K562 (cell line): ENCODE data around the gene AIFM1. TPM values are rescaled to one million over a fixed set of nuclear protein-coding genes. Genes with fewer than 3 reads are reported as not detected.
A peak's percentile ranks its signal among the peaks of the same experiment; 100 is the strongest.

Experiments used
- BCL6 ChIP-seq: fragments of 250-450 bp; sonication (Bioruptor Pico); IDR thresholded peaks from 2 replicates; pipeline ENCODE4 v1.4.0; 2020
- DMBX1 ChIP-seq: fragments of 250-450 bp; sonication (Bioruptor Pico); IDR thresholded peaks from 2 replicates; pipeline ENCODE4 v1.8.0; 2022; ENCODE audit warnings: inconsistent platforms, mild to moderate bottlenecking, moderate library complexity, borderline replicate concordance
- EGR1 ChIP-seq: fragments of 450-650 bp; conservative IDR thresholded peaks from 2 replicates; pipeline ENCODE4 v1.6.1; 2017; ENCODE audit warnings: mild to moderate bottlenecking
- HDAC1 ChIP-seq, 2 experiments: fragments of 450-650 bp; IDR thresholded peaks; 2 replicates each; pipeline ENCODE4 v1.6.1; 2016 to 2017; ENCODE audit warnings: inconsistent platforms in 1 of 2, mild to moderate bottlenecking in 1 of 2, moderate library complexity in 1 of 2
- HDAC3 ChIP-seq: fragments of 450-650 bp; IDR thresholded peaks from 2 replicates; pipeline ENCODE4 v1.6.1; 2018; ENCODE audit warnings: borderline replicate concordance, mild to moderate bottlenecking, moderate library complexity; ENCODE audit not compliant: partially characterized antibody
- HDGF ChIP-seq: fragments of 450-650 bp; IDR thresholded peaks from 2 replicates; pipeline ENCODE4 v1.6.1; 2016
- HEY1 ChIP-seq: fragments of 250-450 bp; sonication (Bioruptor Pico); IDR thresholded peaks from 2 replicates; pipeline ENCODE4 v1.5.0; 2020; ENCODE audit warnings: mild to moderate bottlenecking, moderate library complexity, borderline replicate concordance
- KLF10 ChIP-seq: fragments of 250-450 bp; sonication (Bioruptor Pico); IDR thresholded peaks from 2 replicates; pipeline ENCODE4 v1.6.1; 2021; ENCODE audit warnings: matching md5 sums
- MEF2A ChIP-seq: IDR thresholded peaks from 2 replicates; pipeline ENCODE4 v1.6.1; 2011; ENCODE audit warnings: low read depth, mild to moderate bottlenecking, low read length, moderate library complexity; ENCODE audit not compliant: control insufficient read depth
- NCOA1 ChIP-seq: fragments of 450-650 bp; IDR thresholded peaks from 2 replicates; pipeline ENCODE4 v1.6.1; 2016; ENCODE audit warnings: low read depth
- NFYB ChIP-seq: IDR thresholded peaks from 2 replicates; pipeline ENCODE4 v1.6.1; 2011; ENCODE audit warnings: mild to moderate bottlenecking, moderate library complexity; ENCODE audit not compliant: insufficient read length; ENCODE audit errors: extremely low read depth
- TCF3 ChIP-seq: sonication (generic); formaldehyde crosslinking; IDR thresholded peaks from 2 replicates; pipeline ENCODE4 v1.4.0; 2020; ENCODE audit warnings: mild to moderate bottlenecking, missing genetic modification reagents
- TRIM24 ChIP-seq, 2 experiments: fragments of 450-650 bp; IDR thresholded peaks; 2 replicates each; pipeline ENCODE4 v1.6.1; 2016
- ZBTB8A ChIP-seq: fragments of 450-650 bp; IDR thresholded peaks from 2 replicates; pipeline ENCODE4 v1.6.1; 2018; ENCODE audit warnings: mild to moderate bottlenecking, moderate library complexity; ENCODE audit not compliant: partially characterized antibody
- ZNF41 ChIP-seq: fragments of 250-450 bp; sonication (Bioruptor Pico); conservative IDR thresholded peaks from 2 replicates; pipeline ENCODE4 v1.4.0; 2020; ENCODE audit warnings: mild to moderate bottlenecking
- ZNF436 ChIP-seq: fragments of 250-450, 450-650 bp; sonication (Bioruptor Pico); formaldehyde crosslinking; IDR thresholded peaks from 2 replicates; pipeline ENCODE4 v1.7.0; 2020; ENCODE audit warnings: mild to moderate bottlenecking
- polyA plus RNA-seq, 8 experiments: library from polyadenylated mRNA; depleted of rRNA in 4 of 8; stranded (reverse) in 5 of 8; unstranded in 3 of 8; fragments of >200 nt; fragmentation: Nextera tagmentation in 2 of 8; fragmentation: Illumina TruSeq in 1 of 8; extraction: Ambion mirVana in 2 of 8; extraction: Trizol in 1 of 8; gene quantifications; 2 replicates each; pipeline versions ENCODE4 v1.2.1 to v1.2.3, GENCODE V29; 2011 to 2014; ENCODE audit warnings: inconsistent platforms in 1 of 8, missing spikeins in 1 of 8
- total RNA-seq, 7 experiments: library from RNA; depleted of rRNA in 6 of 7; stranded (reverse); fragments of >200 nt in 6 of 7; fragmentation: Illumina TruSeq in 2 of 7; extraction: Trizol in 2 of 7; gene quantifications; 2 replicates each; pipeline versions ENCODE4 v1.2.1 to v1.2.3, GENCODE V29; 2011 to 2021; ENCODE audit warnings: low replicate concordance in 1 of 7
- TF ChIP-seq, protein P1 (sequence below): fragments of 450-650 bp; formaldehyde crosslinking; IDR thresholded peaks from 2 replicates; pipeline ENCODE4 v1.4.0; 2020; ENCODE audit warnings: mild to moderate bottlenecking, moderate library complexity
- TF ChIP-seq, protein P2 (sequence below), 2 experiments: fragments of 450-650 bp; formaldehyde crosslinking in 1 of 2; IDR thresholded peaks; 2 replicates each; pipeline versions ENCODE4 v1.4.0 to v1.6.1; 2014 to 2020; ENCODE audit warnings: mild to moderate bottlenecking in 2 of 2, borderline replicate concordance in 1 of 2, low read depth in 1 of 2
- TF ChIP-seq, protein P3 (sequence below): fragments of 450-650 bp; IDR thresholded peaks from 2 replicates; pipeline ENCODE4 v1.6.1; 2016; ENCODE audit warnings: missing biosample characterization, missing genetic modification characterization

The AIFM1 gene
- total and polyA plus RNA-seq, 9 of the 15 experiments (the other 6 are each of a cell fraction or from before 2014, with no cell fraction given), result 51.0 to 117 (median 91.2) TPM

DNA sequence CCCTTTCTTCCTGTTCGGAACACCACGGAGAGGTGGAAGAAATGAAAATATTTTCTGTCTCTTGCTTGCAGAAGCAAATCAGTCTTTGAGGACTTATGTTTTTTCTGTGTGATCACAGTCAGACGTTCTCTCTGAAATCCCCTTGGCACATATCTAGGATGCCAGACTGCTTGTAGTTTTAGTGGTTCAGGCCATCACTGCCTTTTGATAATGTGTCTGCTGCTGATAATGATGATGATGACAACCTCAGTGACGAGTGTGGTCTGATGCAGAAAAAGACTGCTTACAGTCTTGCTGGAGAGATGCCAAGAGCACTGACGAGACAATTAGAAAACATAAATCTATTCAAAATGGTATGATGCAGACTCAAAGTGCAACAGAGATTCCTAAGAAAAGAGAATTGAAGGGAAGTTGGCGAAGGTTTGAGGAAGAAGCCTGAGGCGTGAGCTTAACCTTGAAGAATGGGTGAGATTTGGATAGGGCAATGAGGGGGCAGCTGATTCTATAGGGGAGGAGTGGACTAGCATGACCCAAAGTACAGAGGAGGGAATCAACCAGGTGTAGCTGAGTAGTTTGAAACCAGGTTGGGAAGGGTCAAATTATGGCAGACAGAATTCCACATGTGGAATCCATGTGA is 14.1 kb upstream of the AIFM1 start (continued):
- TF ChIP-seq, protein P1, sequence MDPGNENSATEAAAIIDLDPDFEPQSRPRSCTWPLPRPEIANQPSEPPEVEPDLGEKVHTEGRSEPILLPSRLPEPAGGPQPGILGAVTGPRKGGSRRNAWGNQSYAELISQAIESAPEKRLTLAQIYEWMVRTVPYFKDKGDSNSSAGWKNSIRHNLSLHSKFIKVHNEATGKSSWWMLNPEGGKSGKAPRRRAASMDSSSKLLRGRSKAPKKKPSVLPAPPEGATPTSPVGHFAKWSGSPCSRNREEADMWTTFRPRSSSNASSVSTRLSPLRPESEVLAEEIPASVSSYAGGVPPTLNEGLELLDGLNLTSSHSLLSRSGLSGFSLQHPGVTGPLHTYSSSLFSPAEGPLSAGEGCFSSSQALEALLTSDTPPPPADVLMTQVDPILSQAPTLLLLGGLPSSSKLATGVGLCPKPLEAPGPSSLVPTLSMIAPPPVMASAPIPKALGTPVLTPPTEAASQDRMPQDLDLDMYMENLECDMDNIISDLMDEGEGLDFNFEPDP (CRISPR knock-in tag), result no peak
- peak; percentile 97 for TF ChIP-seq HDAC3
- no peak for TF ChIP-seq HEY1 (CRISPR knock-in tag)
- no peak for TF ChIP-seq NFYB
- peak; percentile 57; the same call in 1 of the 2 replicates for TF ChIP-seq MEF2A
- TF ChIP-seq, protein P2, sequence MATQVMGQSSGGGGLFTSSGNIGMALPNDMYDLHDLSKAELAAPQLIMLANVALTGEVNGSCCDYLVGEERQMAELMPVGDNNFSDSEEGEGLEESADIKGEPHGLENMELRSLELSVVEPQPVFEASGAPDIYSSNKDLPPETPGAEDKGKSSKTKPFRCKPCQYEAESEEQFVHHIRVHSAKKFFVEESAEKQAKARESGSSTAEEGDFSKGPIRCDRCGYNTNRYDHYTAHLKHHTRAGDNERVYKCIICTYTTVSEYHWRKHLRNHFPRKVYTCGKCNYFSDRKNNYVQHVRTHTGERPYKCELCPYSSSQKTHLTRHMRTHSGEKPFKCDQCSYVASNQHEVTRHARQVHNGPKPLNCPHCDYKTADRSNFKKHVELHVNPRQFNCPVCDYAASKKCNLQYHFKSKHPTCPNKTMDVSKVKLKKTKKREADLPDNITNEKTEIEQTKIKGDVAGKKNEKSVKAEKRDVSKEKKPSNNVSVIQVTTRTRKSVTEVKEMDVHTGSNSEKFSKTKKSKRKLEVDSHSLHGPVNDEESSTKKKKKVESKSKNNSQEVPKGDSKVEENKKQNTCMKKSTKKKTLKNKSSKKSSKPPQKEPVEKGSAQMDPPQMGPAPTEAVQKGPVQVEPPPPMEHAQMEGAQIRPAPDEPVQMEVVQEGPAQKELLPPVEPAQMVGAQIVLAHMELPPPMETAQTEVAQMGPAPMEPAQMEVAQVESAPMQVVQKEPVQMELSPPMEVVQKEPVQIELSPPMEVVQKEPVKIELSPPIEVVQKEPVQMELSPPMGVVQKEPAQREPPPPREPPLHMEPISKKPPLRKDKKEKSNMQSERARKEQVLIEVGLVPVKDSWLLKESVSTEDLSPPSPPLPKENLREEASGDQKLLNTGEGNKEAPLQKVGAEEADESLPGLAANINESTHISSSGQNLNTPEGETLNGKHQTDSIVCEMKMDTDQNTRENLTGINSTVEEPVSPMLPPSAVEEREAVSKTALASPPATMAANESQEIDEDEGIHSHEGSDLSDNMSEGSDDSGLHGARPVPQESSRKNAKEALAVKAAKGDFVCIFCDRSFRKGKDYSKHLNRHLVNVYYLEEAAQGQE (IDR thresholded peaks at IDR 0.05; ENCODE audit: borderline replicate concordance), result peak; percentile 16; the same call in 1 of the 2 replicates
- TF ChIP-seq, protein P2 (CRISPR knock-in tag; IDR thresholded peaks at IDR 0.05; ENCODE audit: low read depth), result no peak
- TF ChIP-seq TCF3 (CRISPR knock-in tag), result peak; percentile 99
- no peak for TF ChIP-seq DMBX1 (CRISPR knock-in tag)
- TF ChIP-seq NCOA1, result peak; percentile 91
- TF ChIP-seq ZNF436 (CRISPR knock-in tag), result no peak
- peak in 1 of 2 experiments; percentile 99; a peak in 3 of 4 replicates for TF ChIP-seq HDAC1 (IDR thresholded peaks at IDR 0.05)
- no peak for TF ChIP-seq BCL6 (CRISPR knock-in tag)
- TF ChIP-seq, protein P3, sequence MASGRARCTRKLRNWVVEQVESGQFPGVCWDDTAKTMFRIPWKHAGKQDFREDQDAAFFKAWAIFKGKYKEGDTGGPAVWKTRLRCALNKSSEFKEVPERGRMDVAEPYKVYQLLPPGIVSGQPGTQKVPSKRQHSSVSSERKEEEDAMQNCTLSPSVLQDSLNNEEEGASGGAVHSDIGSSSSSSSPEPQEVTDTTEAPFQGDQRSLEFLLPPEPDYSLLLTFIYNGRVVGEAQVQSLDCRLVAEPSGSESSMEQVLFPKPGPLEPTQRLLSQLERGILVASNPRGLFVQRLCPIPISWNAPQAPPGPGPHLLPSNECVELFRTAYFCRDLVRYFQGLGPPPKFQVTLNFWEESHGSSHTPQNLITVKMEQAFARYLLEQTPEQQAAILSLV (tag), result no peak
- peak; percentile 27 for TF ChIP-seq EGR1
- TF ChIP-seq TRIM24 (IDR thresholded peaks at IDR 0.05), result peak; percentile 97 to 98
- TF ChIP-seq HDGF, result no peak
- no peak for TF ChIP-seq KLF10
- no peak for TF ChIP-seq ZBTB8A
- no peak for TF ChIP-seq ZNF41
